Measurements from ENCODE around the gene POU2F1.

DNA sequence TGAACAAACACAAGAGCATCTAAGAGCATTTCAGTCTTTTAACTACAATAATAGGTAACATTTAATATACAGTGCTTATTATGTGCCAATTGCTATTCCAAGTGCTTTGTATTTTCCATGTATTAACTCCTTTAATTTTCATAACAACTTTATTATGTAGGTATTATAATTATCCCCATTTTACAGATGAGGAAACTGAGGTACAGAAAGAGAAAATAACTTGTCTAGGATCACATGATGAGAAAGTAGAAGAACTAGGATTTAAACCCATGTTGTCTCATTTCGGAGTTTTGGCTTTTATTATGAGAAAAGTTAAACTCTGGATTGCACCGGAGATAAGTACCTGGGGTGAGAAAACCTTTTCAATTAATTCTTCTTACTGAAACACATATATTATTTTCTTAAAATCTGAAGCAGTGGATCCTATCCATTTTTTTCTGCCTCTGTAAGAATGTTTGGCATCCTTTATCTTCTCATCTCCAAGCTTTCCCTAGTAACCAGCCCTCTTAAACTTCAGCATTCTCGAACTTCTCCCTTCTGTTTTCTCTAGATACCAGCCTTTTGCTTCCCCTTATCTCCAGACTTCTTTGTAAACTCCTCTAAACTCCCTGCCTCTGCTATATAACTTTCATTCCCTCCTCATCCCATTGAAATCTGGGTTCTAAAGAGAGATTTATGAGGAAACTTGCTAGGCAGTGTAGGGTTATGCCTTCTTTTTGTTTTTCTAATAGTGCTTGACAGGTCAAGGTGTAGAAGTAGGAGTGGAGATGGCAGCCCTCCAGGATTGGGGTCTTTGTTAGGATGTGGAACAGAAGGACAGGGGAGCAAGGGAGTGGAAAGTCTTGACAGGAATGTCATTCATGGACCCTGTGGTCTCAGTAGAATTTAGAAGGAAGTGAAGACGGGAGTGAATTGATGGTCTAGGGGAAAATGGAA is 28.3 kb downstream of the POU2F1 start:
- TF ChIP-seq, protein P1, sequence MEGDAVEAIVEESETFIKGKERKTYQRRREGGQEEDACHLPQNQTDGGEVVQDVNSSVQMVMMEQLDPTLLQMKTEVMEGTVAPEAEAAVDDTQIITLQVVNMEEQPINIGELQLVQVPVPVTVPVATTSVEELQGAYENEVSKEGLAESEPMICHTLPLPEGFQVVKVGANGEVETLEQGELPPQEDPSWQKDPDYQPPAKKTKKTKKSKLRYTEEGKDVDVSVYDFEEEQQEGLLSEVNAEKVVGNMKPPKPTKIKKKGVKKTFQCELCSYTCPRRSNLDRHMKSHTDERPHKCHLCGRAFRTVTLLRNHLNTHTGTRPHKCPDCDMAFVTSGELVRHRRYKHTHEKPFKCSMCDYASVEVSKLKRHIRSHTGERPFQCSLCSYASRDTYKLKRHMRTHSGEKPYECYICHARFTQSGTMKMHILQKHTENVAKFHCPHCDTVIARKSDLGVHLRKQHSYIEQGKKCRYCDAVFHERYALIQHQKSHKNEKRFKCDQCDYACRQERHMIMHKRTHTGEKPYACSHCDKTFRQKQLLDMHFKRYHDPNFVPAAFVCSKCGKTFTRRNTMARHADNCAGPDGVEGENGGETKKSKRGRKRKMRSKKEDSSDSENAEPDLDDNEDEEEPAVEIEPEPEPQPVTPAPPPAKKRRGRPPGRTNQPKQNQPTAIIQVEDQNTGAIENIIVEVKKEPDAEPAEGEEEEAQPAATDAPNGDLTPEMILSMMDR (IDR thresholded peaks at IDR 0.05): no peak
- TF ChIP-seq POLR2A (IDR thresholded peaks at IDR 0.05): no peak
- no peak for TF ChIP-seq EP300 (IDR thresholded peaks at IDR 0.05)

Data from tibial nerve (tissue), 4 donors.